NCI-H187 (cell line): Measurements from ENCODE around the gene RHOXF2.
"Not testable (repeated sequence)": the region's sequence is repeated elsewhere in the genome, so short reads cannot be mapped to it uniquely, and the experiment has no call there.

ENCODE experiments used
- DNase-seq, 2 experiments: peaks; one replicate each; lab custom pipeline; 2025; lab: John Stamatoyannopoulos, UW

The RHOXF2 gene, protein sequence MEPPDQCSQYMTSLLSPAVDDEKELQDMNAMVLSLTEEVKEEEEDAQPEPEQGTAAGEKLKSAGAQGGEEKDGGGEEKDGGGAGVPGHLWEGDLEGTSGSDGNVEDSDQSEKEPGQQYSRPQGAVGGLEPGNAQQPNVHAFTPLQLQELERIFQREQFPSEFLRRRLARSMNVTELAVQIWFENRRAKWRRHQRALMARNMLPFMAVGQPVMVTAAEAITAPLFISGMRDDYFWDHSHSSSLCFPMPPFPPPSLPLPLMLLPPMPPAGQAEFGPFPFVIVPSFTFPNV

DNA sequence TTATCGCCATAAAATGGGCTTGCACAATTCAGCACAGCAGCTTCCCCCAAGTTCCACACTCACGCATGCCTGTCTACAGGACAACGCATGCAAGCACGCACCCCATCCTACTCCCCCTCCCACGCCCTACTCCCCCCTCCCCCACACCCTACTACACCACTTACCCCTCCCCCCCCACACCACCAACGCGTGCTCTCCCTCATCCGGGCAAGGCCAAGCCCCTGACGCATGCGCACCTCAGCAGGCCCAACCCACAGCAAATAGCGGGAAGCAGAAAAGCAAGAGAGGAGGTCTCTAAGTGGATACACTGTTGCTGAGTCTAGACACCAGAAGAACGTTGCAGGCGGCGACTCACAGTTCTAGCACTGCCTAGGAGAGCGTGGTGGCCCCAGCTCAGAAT, at the start of gene RHOXF2:
RHOXF2 (plus strand) TSS at position 301 of the 400 bp plus-strand sequence. CDS start 138 bp downstream, outside the sequence.
- DNase-seq = not testable (repeated sequence)

DNA sequence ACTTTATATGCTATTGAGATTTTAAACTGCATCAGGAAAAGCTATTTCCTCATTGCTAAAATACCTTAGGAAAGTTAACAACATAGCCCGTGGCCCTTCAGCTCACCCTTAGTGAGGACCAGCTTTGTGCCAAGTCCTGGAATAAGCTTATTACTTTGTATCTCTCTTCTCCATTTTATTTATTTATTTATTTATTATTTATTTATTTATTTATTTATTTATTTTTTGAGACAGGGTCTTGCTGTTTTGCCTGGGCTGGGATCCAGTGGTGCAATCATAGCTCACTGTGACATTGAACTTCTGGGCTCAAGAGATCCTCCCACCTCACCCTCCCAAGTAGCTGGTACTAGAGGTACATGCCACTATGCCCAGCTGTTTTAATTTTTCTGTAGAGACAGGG, 49.0 kb upstream of the RHOXF2 start:
- DNase-seq = no peak

DNA sequence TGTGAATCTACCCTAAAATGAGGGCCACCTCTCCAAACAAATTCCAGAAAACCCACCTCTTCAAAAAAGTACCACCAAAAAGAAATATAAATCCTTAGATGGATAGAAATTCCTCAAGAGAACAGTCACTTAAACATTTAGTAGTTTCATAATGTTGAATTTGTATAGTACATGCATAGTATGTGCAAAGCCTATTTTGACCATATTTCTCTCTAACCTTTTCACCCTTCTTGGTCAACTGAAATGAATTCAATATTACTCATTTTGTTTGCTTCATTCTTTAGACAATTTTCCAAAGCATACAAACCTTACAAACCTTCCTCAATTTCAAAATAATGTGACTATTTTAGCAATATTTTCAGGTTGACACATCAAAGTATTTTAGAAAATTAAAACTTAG, 46.8 kb upstream of the RHOXF2 start:
- DNase-seq = no peak

DNA sequence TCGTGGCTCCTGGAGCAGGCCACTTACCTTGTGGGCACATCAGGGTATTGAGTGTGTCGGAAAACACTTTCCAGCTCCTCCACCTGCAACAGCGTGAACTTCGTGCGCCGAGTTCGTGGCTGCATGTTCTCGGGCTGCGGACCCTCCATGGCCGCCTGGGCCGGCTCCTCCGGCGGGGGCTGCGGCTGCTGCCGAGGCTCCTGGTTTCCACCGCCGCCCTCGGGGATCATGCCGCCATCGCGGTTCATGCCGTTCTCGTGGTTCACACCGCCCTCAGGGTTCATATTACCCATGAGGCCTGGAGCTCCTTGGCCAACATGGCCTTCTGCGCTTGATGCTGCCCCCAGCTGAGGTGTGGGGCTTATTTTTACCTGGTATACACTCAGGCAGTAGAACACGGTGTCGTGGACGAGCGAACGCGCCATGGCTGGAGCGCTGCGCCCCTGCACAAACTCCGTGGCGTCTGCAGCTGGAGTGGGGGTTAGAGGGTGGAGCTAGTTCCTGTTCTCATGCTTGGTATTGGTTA, 42.9 kb upstream of the RHOXF2 start, which contains the start of gene RHOXF1:
RHOXF1 (minus strand) TSS at position 476 of the 526 bp plus-strand sequence; CDS start at position 425, 51 bp downstream.
- DNase-seq = no peak

DNA sequence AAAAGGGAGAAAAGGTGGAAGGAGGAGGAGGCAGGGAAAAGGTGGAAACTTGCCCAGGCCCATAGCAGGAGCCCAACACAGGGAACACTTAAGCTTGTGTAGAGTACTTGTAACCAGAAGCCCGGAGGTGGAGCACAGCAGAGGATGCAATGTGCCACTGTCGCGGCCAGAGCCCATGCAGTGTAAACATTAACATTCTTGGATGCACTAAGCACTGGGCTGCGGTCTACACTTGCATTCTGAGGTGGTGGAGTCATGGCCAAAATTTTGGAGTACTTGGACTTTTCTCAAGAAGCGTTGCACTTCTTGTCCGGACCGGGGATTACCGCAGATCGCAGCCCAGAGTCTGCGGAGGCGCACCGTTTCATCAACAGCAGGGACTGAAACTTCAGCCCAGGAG, 38.2 kb upstream of the RHOXF2 start:
- DNase-seq = no peak

DNA sequence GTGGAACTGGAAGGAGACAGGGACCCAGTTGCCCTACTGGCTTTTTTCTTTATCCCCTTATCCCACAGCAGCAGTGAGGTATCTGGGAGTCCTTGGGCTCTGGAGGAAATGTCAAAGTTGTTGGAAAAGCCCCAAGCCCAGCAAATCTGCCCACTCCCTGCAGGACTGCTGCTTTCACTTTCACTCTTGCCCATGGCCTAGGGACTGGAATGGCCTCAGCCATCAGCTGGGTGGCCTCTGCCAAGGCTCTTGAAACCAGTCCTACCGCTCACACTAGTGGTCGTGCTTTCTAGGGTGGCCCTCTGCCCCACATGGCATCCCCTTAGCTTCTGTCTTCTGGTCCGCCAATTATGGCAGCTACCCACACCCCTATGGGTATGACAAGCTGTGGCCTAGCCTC, 33.0 kb upstream of the RHOXF2 start:
- DNase-seq = no peak

DNA sequence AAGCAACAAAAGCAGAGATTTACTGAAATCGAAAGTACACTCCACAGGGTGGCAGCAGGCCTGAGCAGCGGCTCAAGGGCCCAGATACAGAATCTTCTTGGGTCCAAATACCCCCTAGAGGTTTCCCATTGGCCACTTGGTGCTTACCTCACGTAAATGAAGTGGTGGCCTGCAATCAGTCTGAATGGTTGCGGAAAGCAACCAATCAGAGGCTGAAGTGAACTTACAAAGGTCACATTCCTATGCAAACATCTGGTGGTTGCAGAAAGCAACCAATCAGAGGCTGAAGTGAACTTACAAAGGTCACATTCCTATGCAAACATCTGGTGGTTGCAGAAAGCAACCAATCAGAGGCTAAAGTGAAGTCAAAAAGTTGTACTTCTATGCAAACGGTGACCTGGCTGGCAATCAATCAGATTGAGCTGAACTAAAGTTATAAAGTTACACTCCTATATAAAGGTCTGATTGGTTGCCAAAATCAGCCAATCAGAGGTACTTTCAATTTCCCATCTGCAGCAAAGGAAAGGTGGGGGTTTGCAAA, 30.0 kb upstream of the RHOXF2 start:
- not testable (repeated sequence) for DNase-seq

DNA sequence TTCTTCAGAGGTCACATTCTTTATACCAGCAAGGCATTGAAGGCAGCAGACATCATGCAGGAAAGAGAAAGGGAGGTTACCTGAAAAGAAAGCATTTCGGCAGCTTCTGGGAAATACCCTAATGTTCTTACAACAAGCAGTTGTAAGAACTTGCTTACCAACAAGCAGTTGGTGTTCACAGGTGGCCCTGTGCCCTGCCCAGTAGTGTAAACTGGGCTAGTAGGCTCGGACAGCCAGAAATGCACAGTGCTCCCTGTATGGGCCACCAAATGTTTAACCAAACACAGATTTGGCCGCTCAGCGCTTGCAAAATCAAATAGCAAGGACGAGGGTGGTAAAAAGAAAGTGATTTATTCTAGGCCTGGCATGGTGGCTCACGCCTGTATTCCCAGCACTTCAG, 22.3 kb upstream of the RHOXF2 start:
- no peak for DNase-seq

DNA sequence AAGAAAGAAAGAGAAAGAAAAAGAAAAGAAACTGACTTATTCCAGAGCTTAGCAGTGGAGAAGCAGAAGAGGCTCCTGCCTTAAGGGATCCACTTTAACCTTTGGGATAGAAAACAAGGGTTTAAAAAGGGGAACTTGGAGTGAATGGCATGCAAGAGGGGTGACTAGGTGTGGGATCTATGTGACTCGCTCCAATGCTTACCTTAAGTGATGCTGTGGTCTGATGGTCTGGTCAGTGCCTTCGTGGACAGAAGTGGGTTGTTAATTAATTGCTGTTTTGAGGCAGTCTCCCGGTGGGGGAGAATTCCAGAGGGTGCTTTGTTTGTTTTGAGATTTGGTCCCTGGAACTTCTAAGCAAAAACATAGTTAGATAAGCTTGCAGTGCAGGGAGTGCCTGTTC, 21.6 kb upstream of the RHOXF2 start:
- DNase-seq = no peak

DNA sequence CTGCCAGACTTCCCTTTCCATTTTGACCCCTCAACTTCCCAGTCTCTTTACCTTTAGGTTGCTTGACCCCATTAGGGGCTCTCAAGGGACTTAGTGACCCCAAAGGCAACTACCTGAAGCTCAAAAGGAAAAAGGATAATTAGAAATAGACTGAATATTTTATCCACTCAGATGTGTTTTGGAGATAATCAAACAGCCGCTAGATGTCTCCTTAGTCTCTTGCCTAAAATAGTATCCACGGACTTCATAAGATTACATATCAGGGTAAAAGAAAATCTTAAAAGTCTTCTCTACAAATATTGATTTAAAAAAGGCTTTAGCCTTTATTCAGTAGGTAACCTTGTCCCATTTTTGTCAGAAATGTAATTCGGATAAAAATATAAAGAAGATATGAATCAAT, 21.0 kb upstream of the RHOXF2 start:
- DNase-seq = no peak

DNA sequence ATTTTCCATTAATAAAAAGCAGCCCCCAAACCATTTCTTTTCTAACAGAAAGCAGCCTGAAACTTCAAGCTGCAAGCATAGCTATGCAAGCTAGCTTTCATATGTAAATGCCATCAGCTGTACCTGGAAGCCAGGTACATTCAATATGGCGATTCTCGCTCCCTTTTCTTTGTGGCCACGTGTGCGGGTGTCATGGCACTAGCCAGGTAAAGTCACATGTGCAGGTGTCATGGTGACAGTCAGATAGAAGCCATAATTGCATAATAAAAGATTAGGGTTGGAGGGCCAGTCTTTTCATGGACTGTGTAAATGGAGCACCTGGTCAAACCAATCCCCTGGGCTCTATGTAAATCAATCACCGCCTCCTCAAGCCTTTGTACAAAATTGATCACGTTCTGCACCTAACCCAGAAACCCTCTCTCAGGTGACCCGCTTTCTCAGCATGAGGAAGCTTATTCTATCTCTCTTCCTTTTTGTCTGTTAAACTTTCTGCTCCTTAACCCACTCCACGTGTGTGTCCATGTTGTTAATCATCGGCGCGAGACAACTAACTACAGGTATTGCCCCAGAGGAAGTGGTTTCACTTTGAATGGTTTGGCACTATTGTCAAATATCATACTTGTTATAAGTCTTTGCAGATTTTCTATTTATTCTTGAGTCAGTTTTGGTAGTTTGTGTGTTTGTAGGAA, 18.0 kb upstream of the RHOXF2 start:
- no peak for DNase-seq

DNA sequence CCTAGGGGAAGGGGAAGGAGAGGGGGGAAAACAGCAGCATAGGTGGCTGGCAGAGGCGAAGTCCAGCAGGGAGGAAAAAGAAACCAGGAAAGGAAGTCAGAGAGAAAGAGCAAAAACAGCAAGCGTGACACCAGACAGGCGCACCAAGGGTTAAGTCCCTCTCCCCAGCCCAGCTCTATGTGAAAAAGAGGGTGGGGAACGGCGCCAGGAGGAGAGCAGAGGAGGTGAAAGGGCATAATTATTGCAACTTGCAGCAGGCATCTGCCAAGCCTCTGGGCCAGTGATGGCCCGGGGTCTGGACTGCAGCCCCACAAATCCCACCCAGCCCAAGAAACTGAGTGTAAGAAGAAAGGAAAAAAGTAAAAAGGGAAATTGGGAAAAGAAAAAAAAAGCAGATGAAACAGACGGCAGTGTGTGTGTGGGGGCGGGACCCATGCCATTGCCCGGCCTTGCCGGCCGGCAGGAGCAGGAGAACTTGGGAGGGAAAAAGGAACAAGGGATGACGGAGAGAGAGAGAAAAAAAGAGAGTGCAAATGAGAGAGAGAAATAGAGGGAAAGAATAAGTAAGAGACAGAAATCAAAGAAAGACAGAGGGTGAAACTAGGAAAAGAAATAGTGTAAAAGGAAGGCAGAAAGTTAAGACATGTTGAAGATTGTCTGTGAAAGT, 14.1 kb upstream of the RHOXF2 start:
- no peak for DNase-seq

DNA sequence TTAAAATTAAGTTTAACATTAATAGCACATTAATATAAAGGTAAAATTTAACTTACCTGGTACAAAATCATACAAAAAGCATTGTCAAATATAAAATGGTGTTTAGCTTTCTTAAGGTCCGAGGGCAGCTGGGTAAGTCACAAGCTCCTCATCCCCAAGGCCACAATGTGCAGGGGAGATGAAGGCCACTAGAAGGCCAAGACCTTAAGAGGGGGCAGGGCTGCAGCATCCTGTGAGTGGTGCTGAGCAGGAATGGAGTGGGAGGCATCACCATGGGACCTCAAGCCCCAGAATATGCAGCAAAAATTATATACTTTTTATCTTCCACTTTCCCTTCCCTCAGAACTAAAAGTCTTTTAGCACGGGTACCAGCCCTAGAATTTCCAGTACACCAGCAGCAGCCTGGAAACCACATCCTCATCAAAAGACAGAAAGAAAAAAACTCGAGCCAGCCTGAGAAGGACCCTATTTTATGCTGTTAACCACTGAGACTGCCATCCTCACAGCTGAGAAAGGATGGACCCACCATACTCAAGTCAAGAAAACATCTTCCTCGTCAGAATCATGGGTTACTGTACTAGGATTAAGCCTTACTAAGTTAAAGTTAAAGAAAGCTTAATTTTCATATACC, 13.0 kb upstream of the RHOXF2 start:
- no peak for DNase-seq

DNA sequence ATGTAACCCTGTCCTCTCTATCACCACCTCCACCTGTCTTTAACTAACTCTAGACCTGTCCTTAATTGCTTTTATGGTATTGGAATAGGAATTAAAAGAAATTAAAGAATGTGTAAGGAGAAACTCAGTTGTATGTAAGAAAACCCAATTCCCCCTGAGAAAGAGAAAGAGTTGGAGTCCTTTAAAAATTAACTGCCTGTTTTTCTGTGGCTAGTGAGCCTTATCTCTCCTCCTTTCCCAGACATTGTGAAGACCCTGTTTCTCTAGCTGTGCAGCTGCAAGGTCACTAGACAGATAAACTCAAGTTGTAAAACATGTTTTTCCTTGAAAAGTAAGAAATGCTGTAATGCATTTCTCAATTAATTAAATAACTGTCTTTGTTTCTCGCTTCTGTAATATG, 12.1 kb upstream of the RHOXF2 start:
- not testable (repeated sequence) for DNase-seq

DNA sequence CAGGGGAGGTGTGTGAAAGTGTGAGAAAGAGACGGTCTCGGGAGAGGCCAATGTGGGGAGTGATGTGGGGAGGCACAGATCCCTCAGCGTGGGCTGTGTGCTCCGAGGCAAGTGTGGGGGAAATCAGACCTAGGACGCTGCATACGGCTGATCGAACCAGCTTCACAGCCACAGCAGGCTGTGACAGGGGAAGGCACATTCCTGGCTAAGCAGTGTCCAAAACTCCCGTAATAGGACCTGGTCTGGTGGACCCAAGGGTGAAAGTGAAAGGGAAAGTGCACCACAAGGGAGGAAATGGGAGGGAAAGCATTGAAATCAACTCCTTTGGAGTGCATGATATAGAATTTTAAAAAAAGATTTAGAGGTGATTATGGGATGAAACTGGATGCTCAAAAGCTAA, 10.9 kb upstream of the RHOXF2 start:
- DNase-seq = no peak

DNA sequence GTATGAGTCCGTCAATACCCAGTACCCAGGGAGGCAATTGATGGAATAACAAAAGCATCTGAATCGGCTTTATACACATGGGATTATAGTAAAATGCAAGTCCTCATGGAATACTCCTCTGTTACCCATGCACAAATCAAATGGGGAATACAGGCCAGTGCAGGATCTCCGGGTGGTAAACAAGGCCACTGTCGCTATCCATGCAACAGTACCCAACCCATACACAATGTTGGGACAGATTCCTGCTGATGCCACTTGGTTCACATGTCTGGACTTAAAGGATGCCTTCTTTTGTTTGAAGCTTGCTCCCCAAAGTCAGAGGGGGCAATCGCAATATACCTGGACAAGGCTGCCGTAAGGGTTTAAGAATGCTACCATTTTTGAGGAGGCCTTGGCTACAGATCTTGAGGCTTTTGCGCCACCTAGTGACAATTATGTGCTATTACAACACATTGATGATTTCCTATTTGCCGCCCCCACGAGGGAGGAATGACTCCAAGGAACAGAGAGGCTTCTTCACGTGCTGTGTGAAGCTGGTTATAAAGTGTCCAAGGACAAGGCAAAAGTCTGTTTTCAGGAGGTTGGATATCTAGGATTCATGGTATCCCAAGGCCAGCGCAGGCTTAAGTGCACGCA, 8.2 kb upstream of the RHOXF2 start:
- DNase-seq = not testable (repeated sequence)

DNA sequence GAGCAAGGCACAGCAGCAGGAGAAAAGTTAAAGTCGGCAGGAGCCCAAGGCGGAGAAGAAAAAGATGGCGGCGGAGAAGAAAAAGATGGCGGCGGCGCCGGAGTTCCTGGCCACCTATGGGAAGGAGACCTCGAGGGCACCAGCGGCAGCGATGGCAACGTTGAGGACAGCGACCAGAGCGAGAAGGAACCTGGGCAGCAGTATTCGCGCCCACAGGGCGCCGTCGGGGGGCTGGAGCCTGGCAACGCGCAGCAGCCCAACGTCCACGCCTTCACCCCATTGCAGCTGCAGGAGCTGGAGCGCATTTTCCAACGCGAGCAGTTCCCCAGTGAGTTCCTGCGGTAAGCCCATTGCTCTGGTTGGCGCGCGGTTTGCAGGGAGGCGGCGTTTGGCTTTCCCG, 673 bp downstream of the RHOXF2 start:
- DNase-seq = not testable (repeated sequence)

DNA sequence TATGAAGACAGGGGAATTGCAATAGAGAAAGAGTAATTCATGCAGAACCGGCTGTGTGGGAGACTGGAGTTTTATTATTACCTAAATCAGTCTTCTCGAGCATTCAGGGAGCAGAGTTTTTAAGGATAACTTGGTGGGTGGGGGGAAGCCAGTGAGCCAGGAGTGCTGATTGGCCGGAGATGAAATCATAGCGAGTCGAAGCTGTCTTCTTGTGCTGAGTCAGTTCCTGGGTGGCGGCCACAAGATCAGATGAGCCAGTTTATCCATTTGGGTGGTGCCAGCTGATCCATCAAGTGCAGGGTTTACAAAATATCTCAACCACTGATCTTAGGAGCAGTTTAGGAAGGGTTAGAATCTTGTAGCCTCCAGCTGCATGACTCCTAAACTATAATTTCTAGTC, 34.8 kb downstream of the RHOXF2 start:
- not testable (repeated sequence) for DNase-seq

DNA sequence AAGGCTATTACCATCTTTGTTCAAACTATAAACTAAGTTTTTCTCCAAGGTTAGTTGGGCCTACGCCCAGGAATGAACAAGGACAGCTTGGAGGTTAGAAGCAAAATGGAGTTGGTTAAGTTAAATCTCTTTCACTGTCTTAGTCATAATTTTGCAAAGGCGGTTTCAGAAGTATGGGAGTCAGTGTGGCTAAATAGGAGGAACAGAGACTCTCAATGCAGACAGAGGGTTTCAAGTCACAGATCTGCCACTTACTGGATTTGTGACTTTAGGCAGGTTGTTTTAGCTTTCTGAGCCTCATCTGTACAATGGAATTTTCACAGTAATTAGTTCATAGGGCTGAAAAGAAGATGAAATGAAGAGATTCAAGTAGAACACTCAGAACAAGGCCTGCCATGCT, 35.3 kb downstream of the RHOXF2 start:
- not testable (repeated sequence) for DNase-seq

DNA sequence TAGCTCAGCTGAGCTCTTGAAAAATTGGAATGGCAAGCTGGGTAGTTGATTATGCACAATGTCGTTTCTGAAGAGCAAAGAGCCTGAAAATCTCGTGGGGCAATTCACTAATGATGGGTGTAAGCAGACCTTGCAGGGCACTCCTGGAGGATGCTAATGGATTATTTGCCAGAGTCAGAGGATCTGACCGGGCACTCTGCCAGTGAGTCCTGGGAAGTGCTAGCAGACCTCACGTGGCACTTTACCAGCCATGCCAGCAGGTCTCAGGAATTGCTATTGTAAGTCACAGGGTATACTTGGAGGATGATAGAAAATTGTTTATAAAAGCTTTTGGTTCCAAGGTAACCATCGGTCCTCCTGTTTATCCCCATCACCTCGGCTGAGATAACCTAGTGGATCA, 37.4 kb downstream of the RHOXF2 start:
- DNase-seq = not testable (repeated sequence)

DNA sequence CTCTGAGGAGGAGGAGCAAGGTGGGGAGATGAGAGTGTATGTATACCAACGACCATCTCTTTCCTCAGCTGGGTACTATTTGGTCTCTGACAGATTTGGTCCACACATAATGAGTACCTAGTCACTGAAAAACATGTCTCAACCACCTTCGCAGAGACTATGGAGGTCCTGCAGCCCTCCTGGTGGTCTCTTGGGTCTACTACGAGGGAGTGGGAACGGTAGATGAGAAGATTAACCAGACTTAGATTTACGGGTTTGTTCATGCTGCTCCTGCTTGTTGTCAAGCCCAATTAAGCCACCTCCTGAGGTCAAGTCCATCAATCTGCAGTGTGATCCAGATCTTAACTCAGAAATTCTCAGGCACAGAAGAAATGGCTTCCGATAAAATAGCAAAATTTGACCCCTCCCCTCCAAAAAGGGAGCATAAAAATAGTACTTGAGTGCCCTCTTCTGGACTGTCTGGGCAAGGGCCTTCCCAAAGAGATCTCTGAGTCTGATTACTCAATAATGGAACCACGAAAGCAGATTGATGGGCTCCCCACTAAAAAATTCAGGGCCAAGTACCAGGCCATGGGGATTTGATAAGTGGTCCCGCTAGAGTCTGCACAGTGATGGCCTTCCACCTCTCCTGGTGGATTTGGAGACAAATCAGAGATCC, 38.3 kb downstream of the RHOXF2 start:
- DNase-seq = not testable (repeated sequence)
